ENCODE data around the gene GOLGA6L2. TPM values are rescaled to one million over a fixed set of nuclear protein-coding genes. Genes with fewer than 3 reads are reported as not detected.
"Not testable (repeated sequence)": the region's sequence is repeated elsewhere in the genome, so short reads cannot be mapped to it uniquely, and the experiment has no call there.

GOLGA6L2 gene
- total RNA-seq, 1 donor from 2014 or later: not detected

DNA sequence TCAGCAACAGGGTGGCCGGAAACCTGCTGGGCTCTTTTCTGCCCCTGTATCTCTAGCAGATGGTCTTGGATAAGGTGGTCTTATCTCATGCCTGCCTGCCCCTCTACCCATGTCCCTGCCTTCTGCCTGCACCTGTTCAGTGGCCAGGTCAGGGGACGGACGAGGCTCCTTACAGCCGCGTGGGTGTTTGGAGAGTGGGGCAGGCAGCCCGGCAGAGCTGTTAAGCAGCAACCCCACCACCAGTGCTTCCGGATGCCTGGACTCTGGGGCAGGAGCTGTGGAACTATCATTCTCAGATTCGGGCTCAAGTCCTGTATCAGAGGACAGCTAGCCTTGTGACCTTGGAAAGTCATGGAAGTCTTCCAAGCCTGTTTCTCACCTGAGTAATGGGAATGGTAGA, 21.7 kb downstream of the GOLGA6L2 start:
- not testable (repeated sequence) for DNase-seq (ENCODE audit: low read depth, low spot score)

DNA sequence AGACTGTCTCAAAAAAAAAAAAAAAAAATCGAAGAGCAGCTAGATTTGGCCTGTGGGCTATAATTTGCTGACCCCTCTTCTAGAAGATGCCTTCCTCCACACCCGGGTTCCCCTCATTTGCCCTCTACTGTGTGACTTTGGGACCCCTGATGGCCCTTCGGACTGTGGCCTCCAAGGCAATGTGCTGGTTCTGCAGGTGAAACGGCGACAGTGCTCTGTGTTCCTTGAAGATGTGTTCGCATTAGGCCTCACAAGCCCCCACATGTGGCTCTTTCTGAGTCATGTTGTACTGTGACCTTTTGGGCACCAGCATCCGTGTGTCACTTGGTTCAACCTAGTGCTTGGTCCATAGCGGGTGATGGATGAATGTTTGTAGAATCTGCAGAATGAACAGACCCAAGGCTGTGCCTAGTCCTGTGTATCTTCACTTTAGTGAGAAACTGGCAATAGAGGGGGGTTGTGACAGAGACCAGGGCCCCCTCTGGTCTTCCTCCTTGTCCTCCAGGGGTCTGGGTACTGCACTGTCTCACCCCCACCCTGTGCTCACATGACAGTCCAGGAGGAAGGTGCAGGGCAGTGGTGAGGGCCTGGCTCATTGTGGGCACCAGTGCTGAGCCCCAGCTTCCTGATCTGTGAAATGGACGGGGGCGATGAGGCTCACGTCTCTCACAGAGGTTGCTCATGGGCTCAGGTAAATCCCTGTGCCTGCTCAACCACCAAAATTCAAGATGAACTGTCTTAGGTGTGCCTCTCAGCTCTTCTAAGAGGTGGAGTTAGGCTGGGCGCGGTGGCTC, 22.7 kb downstream of the GOLGA6L2 start:
- DNase-seq (ENCODE audit: low read depth, low spot score): no peak

DNA sequence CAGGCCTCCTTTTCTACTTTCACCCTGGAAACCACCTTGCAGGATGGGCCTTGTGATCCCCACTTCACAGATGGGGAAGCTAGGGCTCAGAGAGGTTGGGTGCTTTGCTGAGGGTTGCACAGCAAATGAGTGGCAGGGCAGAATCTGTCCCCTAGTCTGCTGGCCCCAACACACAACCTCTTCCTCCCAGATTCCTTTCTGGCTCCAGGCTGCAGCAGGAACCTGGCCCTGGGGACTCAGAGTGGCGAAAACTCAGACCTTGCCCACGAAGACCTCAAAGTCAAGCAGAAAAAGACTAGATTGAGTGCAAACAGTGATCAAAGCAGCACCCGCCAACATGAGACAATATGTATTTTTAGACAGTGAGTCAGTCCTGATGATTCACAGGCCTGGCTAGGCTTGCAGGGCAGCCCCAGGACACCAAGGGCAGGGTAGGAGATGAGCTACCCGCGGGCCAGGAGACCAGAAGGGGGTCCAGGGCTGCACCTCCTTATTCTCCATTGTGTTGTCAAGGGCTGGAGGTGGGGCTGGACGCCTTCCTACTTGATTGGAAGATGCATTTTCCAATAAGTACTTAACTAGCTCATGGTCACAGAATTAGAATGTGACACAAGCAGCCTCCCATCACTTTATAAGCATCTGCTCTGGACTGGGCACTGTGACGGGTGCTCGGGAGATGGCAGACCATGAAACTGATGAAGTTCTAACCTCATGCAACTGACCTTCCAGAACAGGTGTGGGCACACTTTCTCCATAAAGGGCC, 23.9 kb downstream of the GOLGA6L2 start:
- DNase-seq (ENCODE audit: low read depth, low spot score): no peak

DNA sequence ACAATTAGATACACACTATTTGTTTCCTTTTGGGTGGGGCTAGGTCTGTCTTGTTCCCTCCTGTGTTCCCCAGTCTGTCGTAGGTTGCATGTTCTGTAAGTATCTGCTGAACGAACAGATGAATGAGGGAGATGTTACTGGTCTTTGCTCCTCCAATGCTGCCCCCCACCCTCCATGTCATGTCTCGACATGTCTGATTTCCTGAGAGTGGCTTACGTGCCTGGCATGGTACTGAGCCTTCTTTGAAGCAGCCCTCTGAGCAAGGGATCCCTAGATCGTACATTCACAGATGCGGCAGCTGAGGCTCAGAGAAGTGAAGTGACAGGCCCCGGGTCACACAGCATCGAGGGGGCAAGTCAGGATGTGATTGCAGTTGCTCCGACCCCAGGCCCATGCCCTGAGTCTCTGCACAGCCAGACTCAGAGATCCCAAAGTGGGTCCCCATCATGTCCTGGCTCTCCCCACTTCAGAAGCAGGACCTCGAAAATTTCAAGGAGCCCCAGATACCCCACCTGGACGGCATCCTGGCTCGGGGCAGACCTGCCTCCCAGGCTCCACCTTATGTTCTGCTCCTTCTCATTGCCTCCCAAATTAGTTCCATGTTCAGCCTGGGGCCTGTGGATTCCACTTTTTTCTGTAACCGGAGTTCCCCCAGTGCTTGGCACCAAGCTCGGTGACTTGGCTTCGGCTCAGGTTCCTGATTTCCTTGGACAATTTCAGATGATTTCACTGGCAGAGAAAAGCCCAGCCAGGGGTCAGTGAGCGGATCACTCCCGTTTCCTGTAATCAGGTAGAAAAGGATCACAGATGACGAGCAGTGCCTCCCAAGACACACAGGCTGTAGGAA, 24.7 kb downstream of the GOLGA6L2 start:
- no peak for DNase-seq (ENCODE audit: low read depth, low spot score)

DNA sequence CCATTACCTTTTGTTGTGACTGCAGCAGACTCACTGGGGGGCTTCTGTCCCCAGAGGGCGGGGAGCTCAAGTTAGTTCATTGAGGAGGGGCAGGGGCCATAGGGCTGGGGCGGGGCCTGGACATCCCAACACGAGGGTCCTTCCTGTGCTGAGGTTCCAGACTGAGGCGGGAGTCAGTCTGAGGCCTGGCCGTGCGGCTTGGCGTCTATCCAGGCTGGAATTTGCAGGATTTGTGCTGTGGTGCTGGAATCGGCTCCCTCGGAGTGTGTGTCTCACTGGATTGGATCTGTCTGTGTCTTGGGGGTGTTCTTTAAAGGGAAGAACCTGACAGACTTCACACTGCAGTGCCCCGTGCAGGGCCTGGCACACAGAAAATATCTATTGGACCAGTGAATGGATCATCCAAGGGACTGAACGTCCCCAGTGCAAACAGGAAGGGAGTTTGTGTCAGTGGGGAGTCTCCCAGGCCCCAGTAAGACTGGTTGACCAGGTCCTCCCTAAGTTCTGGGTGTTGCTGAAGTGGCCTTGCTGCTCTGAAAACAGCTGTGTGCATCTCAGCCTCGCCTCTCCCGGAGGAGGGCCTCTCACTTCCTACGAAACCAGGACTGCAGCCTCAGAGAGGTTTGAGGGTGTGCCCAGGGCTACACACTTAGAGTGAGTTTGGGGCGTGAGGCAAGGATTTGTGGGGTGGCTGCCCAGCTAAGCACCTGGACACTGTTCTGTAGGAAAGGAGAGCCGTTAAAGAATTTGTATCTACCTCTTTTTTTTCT, 26.1 kb downstream of the GOLGA6L2 start:
- no peak for DNase-seq (ENCODE audit: low read depth, low spot score)

DNA sequence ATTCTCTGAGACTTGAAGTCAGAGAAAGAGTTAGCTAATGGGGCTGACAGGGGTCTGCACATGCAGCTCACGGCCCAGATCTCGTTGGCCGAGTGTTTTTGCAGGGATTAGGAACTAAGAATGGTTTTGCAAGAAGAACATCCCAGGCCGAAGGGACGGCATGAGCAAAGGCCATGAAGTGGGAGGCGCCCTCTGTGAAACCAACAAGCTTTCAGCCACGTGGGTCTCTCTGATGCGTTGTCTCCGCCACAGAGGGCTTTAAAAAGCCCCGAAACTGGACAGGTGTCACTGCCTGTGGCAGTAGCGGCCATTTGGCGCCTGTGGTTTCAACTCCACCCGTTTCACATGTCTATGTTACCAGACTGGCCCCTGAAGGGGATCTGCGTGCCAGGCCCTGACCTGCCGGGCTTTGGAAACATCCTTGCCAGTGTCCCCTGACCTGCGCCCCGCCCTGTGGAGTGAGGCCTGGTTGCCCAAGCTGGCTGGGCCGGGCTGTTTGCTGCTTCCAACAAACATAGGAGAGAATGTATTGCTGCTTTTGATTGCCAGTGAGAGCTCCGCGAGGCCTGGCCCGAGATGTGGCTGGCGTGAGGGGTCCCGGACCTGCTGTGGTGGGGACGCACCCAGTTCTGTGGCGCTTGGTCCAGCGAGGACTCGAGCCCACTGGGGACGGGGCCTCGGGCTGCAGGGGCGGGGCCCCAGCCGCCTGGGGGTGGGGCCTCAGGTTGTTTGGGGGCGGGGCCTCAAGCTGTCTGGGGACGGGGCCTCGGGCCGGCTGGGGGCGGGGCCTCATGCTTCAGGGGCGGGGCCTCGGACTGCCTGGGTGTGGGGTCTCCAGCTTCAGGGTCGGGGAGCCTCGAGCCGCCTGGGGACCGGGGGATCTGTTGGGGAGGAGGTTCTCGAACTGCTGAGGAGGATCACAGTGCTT, 30.4 kb downstream of the GOLGA6L2 start:
- DNase-seq (ENCODE audit: low read depth, low spot score): no peak

DNA sequence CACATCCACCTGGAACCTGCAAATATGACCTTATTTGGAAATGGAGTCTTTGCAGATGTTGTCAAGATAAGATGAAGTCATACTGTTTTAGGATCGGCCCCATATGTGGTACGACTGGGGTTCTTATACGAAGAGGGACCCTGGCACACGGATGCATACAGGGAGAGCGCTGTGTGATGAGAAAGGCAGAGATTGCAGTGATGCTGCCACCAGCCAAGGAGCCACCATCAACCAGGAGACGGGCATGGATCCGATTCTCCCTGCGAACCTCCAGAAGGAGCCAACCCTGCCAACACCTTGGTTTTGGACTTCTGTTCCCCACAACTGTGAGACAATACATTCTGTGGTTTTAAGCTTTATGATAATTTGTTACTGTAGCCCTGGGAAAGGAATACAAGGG, 31.2 kb downstream of the GOLGA6L2 start:
- DNase-seq (ENCODE audit: low read depth, low spot score): not testable (repeated sequence)

DNA sequence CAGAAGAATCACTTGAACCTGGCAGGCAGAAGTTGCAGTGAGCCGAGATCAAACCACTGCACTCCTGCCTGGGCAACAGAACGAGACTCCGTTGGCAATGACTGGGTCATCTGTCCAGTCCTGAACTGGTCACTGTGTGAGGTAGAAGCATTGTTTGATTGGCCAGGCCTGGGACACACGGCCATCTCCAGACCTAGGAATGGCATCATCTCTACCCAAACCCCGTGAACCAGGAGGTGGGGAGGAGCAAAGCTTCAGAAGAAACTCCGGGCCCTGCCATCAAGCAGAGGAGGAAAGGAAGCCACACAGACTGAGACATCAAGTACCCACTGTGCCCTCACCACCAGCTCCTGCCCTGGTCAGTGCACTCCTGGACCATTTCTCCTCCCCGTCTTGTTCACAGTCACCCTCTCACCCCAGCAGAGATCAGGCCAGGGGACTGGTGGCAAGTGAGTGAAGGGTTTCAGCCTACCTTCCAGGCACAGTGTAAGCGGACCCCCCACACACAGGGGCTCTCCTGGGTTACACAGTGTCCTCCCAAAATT, 31.6 kb downstream of the GOLGA6L2 start:
- no peak for DNase-seq (ENCODE audit: low read depth, low spot score)

DNA sequence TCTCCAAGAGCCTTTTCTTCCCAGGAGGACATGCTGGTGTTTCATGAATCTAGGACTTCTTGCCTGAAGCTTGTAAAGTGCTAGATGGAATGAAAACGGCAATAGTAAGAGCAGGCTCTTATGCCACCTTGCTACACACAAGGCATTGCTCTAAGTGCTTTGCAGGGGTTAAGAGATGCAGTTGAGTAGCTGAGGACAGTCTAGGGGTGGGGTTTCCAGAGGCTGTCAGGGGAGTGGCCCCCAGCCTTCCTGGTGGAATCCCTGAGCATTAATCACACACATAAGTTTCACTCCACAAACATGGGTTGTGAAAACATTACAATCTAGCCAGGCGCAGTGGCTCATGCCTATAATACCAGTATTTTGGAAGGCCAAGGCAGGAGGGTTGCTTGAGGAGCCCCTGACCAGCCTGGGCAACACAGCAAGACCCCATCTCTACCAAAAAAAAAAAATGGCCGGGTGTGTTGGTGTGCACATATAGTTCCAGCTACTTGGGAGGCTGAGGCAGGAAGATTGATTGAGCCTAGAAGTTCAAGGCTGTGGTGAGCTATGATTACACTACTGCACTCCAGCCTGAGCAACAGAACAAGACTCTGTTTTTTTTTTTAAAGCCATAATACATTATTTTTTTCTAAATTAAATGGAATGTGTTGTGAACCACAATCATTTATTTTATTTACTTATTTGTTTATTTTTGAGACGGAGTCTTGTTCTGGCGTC, 34.0 kb downstream of the GOLGA6L2 start:
- DNase-seq (ENCODE audit: low read depth, low spot score): not testable (repeated sequence)

DNA sequence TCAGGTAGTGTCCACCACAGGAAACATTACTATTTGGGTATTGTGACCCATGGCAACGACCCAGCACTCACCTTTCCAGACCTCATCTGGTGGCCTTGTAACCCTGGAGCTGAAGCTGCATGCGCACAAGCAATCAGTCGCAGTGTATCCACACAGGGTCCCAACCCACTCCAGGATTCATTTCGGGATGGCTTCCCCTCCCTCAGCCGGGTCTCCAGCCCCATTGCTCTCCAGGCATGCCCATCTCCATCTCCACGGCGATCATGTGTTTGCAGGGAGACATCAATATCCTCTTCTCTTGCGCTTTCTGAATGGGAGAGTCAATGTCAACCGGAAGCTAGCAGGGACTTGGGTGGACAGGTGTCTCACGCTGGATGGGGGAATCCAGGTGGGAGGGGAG, 35.2 kb downstream of the GOLGA6L2 start:
- DNase-seq (ENCODE audit: low read depth, low spot score): no peak

DNA sequence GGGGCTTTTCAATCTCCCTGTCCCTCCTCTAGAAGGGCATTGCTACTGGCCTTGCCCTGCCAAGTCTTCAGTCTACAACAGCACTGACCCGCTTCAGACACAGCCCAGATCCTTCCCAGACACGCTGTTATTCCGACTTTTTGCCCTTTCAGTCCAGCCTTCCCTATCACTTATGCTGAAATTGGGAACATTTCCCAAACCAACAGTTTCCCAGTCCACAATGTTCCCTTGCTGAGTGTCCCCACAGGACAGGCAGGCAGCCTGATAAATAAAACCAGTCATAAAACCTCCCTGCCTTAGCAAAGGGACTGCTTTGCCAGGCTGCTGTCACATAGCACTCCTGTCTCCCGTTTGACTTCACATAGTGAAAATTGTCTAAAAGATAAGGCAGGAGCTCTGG, 43.5 kb downstream of the GOLGA6L2 start:
- no peak for DNase-seq (ENCODE audit: low read depth, low spot score)

DNA sequence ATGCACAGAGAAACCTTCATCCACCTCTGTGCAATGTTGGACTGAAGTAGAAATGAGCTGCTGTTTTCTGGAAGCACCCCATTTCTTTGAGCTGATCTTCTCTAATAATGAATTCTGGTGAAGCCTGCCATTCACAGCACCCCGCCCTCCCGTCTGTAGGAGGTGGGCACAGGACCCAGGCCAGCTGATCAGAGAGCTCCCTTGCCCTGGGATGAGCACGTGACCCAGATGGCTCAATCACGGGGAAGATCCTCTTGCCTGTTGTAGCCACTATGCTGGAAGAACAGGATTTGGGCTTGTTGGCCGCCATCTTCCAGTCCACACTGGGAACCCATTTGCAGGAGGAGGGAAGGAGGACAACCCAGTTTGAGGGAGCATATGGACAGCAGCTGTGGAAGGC, 44.5 kb downstream of the GOLGA6L2 start:
- no peak for DNase-seq (ENCODE audit: low read depth, low spot score)

DNA sequence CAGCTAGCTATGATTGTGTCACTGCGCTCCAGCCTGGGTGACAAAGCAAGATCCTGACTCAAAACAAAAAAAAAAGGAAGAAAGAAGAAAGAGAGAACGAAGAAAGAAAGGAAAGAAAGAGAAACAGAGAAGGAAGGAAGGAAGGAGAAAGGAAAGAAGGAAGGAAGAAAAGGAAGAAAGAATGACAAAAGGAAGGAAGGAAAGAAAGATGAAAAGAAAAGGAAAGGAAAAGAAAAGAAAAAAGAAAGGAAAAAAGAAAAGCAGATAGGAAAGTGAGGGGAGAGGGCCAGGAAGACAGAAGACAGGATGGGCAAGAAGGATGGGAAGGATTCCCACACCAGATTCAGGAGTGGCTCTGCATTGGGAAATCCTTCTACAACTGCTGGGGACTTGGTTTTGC, 44.9 kb downstream of the GOLGA6L2 start:
- DNase-seq (ENCODE audit: low read depth, low spot score): no peak

DNA sequence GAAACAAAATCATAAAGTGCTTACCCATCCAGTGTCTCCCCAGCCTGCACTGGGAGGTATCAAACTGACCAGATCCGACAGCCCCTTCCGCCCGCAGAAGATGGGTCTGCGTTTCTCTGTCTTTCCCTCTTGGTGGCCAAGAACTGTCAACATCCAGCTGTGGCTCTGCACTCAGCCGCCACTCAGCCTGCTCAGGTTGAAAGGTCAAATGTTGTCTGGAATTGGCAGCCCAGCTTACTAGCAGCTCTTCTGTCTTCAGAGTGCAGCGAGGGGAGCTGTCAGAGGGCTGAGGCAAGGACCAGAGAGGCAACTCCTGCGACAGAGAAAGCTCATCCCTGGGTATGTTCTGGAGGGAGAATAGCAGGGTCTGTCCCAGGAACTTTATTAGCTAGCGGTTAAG, 45.4 kb downstream of the GOLGA6L2 start:
- DNase-seq (ENCODE audit: low read depth, low spot score): no peak

DNA sequence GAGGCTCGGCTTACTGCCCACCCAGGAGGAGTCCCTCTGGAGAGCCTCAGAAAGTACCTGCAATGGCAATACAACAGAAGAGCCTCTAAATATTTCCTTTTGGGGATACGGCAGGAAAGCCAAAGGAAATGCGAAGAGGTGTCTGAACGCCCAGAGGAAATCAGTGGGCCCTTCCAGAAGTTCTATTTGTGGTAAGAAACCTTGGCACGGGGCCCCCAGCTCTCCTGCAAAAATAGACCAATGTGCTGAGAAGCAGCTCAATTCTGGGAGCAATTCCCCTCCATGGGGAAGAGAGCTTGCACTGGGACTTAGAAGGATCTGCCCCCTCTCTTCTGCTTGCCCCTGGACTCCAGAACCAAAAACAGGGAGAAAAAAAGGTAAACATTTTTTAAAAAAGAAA, 47.8 kb downstream of the GOLGA6L2 start:
- not testable (repeated sequence) for DNase-seq (ENCODE audit: low read depth, low spot score)

DNA sequence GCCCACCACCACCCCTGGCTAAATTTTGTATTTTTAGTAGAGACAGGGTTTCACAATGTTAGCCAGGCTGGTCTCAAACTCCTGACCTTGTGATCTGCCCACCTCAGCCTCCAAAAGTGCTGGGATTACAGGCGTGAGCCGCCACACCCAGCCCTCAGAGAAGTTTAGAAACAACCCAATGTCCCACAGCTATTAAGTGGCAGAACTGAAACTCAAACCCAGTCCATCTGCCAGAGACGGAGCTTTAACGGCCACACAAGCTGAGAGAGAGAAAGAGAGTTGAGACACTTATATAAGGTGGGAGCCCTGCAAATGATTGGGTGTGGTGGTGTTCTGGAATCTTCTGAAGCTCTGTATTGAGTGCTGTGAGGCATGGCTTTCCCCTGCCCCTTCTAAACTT, 48.7 kb downstream of the GOLGA6L2 start:
- DNase-seq (ENCODE audit: low read depth, low spot score): not testable (repeated sequence)

DNA sequence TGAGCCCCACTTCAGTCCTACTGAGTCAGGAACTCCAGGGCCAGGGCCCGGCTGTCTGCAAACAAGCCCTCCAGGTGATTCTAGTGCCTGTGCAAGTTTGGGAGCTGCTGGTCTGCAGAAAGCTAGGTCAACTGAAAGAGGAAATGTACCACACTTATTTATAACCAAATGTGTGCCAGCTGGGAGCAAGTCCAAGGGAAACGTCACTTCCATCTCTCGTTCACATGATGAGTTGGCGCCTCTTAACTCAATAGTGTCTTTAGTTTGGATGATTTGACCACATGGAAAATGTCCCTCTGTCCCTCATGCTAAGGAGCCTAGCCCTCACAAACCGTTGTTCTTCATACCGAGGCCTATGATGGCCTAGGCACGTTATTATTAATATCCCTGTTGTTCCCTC, 49.3 kb downstream of the GOLGA6L2 start:
- no peak for DNase-seq (ENCODE audit: low read depth, low spot score)

DNA sequence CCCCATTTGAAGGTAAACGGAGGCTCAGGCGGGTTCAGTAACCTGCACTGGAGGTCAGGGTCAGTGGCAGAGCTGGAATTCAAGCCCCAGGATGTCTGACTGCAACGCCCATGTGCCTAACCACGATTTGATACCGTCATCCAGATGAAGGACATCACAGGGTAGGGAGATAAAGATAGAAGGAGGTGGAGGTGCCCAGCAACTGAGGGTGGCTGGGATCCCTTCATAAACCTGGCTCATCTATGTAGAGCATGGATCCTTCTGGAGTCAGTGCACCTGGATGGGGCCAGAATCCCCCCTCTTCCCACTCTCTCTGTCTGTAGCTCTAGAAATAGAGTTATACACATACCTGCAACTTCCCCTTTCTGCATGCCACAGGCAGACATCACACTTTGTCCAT, 51.2 kb downstream of the GOLGA6L2 start:
- no peak for DNase-seq (ENCODE audit: low read depth, low spot score)

DNA sequence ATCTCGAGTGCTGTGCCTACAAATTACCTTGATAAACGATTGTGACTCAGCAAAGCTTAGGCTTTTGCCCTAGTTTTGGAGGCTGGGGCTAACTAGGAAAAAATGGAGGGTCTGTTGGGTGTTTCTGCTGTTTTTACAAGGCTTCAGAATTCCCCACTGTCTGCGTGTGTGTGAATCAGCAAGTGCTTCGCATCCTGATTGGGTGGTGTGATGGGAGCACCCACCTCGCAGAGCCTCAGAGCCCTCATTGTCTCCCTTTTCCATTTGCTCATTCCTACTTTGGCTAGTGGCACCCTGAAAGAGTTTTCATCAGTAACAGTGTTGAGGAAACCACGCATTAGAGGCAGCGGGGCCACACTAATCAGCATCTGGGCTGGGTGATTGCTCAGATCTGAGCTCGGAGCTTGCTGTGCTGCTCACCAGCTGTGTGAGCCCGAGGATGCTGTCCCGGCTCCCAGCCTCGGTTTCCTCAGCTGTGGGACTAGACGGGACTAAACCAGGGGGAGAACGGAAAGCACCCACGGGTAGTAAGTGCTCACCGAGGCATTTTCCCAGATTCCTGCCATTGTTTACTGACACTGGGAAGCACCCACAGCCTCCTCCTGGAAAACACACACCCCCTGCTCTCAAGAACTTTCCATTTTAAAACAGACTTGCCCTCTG, 51.9 kb downstream of the GOLGA6L2 start:
- DNase-seq (ENCODE audit: low read depth, low spot score): no peak

All from pulmonary artery endothelial cell (primary cell).